ENCODE data around the gene SKAP2.

SKAP2 gene

DNA sequence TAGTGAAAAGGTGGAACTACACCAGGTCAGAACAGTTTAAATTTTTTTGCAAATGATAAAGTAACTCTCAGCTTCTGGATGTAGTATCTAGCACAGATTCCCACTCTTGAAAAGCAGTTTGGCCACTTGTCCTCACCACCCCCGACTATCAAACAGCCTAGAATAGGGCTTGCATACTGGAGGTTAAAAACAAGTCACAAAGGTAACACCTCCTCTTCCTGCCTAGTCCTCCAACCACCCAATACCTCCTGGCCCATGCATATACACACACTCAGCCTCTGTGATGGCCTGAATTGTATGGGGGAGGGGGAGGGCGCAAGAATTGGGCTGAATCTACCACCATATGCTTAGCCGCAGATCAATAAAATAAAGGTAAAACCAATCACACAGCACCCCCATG is 5.7 kb downstream of the SKAP2 start:
- TF ChIP-seq CTCF (IDR thresholded peaks at IDR 0.05; ENCODE audit: low read depth, low read length), result no peak
- Histone ChIP-seq H3K4me3 (ENCODE audit: low read depth, low read length) (no peak overlapping the region), H3K36me3 (no peaks in the 10 kb centered on the region), H3K4me1 (no peaks in the 10 kb centered on the region), H3K27me3 (peaks cover 72% of the 10 kb centered on the region), H3K9me3 (no peaks in the 10 kb centered on the region)
- no peak for DNase-seq

DNA sequence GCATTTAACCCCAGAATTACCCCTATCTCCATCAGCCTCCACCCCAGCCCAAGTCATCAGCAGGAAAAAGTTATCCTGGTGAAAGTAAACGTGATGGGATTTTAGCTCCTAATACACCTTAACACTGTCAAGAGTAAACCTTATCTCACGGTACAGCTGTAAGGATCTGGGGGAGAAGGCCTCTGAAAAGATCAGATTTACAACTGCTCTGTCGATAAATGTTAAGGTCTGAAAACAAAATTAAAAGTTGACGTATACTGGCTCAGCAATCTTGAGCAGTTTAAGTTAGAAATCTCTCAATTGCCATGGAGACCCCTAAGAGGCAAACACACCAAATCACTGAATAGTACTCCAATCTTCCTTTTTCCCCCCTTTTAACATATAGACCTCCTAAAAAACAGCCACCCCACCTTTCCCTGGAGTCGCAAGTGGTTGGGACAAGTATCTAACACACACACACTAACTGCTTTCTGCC is 6.1 kb downstream of the SKAP2 start:
- Histone ChIP-seq H3K4me3 (ENCODE audit: low read depth, low read length) (no peak overlapping the region), H3K27me3 (peaks cover 72% of the 10 kb centered on the region), H3K36me3 (no peaks in the 10 kb centered on the region), H3K9me3 (no peaks in the 10 kb centered on the region), H3K4me1 (no peaks in the 10 kb centered on the region)
- no peak for DNase-seq
- TF ChIP-seq CTCF (IDR thresholded peaks at IDR 0.05; ENCODE audit: low read depth, low read length), result no peak

- Histone ChIP-seq H3K36me3 (no peaks in the 10 kb centered on the region), H3K9me3 (no peaks in the 10 kb centered on the region), H3K27me3 (peaks cover 72% of the 10 kb centered on the region), H3K4me1 (no peaks in the 10 kb centered on the region), H3K4me3 (ENCODE audit: low read depth, low read length) (no peak overlapping the region)
- DNase-seq, result no peak
- TF ChIP-seq CTCF (IDR thresholded peaks at IDR 0.05; ENCODE audit: low read depth, low read length), result no peak
Measured at GRCh38 chr7:26857506-26858240, 6.7 kb downstream of the SKAP2 start.

GRCh38 chr7:26857170-26857505 is 7.3 kb downstream of the SKAP2 start:
- Histone ChIP-seq H3K4me3 (ENCODE audit: low read depth, low read length) (no peak overlapping the region), H3K4me1 (no peaks in the 10 kb centered on the region), H3K9me3 (no peaks in the 10 kb centered on the region), H3K36me3 (no peaks in the 10 kb centered on the region), H3K27me3 (peaks cover 74% of the 10 kb centered on the region)
- no peak for DNase-seq
- no peak for TF ChIP-seq CTCF (IDR thresholded peaks at IDR 0.05; ENCODE audit: low read depth, low read length)

- no peak for DNase-seq
- TF ChIP-seq CTCF (IDR thresholded peaks at IDR 0.05; ENCODE audit: low read depth, low read length), result no peak
- Histone ChIP-seq H3K4me3 (ENCODE audit: low read depth, low read length) (no peak overlapping the region), H3K36me3 (no peaks in the 10 kb centered on the region), H3K27me3 (peaks cover 73% of the 10 kb centered on the region), H3K9me3 (no peaks in the 10 kb centered on the region), H3K4me1 (no peaks in the 10 kb centered on the region)
Measured at GRCh38 chr7:26856176-26856985, 8.0 kb downstream of the SKAP2 start.
